Bronchial epithelial cell (primary cell): ENCODE measurements around the gene CGB5. TPM values are rescaled to one million over a fixed set of nuclear protein-coding genes. Genes with fewer than 3 reads are reported as not detected.

Experiments
- DNase-seq: peaks from one replicate; pipeline ENCODE4 v3.0.0-alpha.2; 2010; ENCODE audit warnings: low read depth
- FAIRE-seq: peaks from 2 replicates; lab custom pipeline; 2011; peaks lifted over from hg19 to GRCh38; lab: Jason Lieb, UNC
- H3K27me3 ChIP-seq: 2 replicates; pipeline ENCODE4 v1.5.1; 2011; ENCODE audit warnings: low read length; ENCODE audit not compliant: control insufficient read depth, insufficient read depth
- H3K36me3 ChIP-seq: 2 replicates; pipeline ENCODE4 v1.5.1; 2011; ENCODE audit warnings: low read length; ENCODE audit not compliant: control insufficient read depth, insufficient read depth
- H3K4me3 ChIP-seq: 2 replicates; pipeline ENCODE4 v1.5.1; 2011; ENCODE audit warnings: mild to moderate bottlenecking, low read depth, low read length, control low read depth
- total RNA-seq: library from RNA; depleted of rRNA; stranded (reverse); fragments of >200 nt; gene quantifications from 2 replicates; pipeline ENCODE4 v1.2.1, GENCODE V29; 2014
- TF ChIP-seq, protein P1 (sequence below): IDR thresholded peaks from 2 replicates; pipeline ENCODE4 v1.5.1; 2011; ENCODE audit warnings: mild to moderate bottlenecking, moderate library complexity, low read length, control low read depth, inconsistent platforms; ENCODE audit not compliant: insufficient read depth, severe bottlenecking

CGB5 gene
- total RNA-seq, 1 donor from 2014 or later: 0.26 TPM

DNA sequence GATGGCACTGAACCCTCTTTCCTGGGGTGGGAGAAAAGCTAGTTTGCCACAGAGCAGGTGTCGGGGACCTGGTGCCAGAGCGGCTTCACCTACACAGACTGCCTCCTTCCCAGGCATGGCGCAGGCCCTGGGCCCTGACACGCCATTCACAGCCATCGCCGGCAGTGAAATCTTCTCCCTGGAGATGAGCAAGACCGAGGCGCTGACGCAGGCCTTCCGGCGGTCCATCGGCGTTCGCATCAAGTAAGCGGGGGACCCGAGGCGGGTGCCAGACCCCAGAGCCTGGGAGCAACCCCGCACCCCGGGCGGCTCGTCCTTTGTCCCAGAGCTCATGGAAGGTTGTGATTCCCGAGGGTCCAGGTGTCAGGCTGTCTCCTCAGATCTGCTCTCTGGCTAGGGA, 36.7 kb upstream of the CGB5 start:
- no peaks in the 10 kb centered on the region for H3K27me3 ChIP-seq
- H3K4me3 ChIP-seq: no peak overlapping the region
- peaks cover 38% of the 10 kb centered on the region for H3K36me3 ChIP-seq
- FAIRE-seq (no peak), DNase-seq (no peak)
- TF ChIP-seq, protein P1, sequence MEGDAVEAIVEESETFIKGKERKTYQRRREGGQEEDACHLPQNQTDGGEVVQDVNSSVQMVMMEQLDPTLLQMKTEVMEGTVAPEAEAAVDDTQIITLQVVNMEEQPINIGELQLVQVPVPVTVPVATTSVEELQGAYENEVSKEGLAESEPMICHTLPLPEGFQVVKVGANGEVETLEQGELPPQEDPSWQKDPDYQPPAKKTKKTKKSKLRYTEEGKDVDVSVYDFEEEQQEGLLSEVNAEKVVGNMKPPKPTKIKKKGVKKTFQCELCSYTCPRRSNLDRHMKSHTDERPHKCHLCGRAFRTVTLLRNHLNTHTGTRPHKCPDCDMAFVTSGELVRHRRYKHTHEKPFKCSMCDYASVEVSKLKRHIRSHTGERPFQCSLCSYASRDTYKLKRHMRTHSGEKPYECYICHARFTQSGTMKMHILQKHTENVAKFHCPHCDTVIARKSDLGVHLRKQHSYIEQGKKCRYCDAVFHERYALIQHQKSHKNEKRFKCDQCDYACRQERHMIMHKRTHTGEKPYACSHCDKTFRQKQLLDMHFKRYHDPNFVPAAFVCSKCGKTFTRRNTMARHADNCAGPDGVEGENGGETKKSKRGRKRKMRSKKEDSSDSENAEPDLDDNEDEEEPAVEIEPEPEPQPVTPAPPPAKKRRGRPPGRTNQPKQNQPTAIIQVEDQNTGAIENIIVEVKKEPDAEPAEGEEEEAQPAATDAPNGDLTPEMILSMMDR: no peak

DNA sequence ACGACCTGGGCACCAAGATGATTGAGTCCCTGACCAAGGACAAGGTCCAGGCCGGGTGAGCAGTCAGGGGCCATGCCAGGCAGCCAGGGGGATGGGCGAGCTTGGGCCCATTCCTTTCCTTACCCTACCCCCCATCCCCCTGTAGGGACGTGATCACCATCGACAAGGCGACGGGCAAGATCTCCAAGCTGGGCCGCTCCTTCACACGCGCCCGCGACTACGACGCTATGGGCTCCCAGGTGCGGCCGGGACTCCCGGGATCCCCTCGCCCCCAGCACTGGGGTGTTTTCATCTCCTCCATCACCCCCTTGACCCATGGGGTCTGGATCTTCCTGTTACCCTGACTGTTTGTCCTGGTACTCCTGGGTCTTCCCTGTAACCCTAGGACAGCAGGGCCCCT, 33.8 kb upstream of the CGB5 start:
- FAIRE-seq (no peak), DNase-seq (no peak)
- Histone ChIP-seq H3K36me3 (peaks cover 28% of the 10 kb centered on the region), H3K4me3 (no peak overlapping the region), H3K27me3 (no peaks in the 10 kb centered on the region)
- TF ChIP-seq, protein P1: no peak

DNA sequence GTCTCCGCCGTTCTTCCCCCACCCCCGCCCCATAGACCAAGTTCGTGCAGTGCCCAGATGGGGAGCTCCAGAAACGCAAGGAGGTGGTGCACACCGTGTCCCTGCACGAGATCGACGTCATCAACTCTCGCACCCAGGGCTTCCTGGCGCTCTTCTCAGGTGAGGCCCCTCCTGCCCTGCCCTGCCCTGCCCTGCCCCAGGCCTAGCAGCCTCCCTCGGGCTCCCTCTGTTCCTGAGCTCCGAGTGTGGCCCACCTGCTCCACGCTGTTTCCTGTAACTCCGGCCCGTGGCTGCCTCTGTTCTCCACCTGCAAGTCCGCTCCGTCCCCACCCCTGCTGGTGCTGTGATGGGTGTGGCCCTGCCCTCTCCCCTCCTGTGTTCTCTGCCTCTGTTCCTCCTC, 33.2 kb upstream of the CGB5 start:
- no peak overlapping the region for H3K4me3 ChIP-seq
- H3K27me3 ChIP-seq: no peaks in the 10 kb centered on the region
- H3K36me3 ChIP-seq: peaks cover 24% of the 10 kb centered on the region
- no peak for DNase-seq
- FAIRE-seq: no peak
- TF ChIP-seq, protein P1: no peak

DNA sequence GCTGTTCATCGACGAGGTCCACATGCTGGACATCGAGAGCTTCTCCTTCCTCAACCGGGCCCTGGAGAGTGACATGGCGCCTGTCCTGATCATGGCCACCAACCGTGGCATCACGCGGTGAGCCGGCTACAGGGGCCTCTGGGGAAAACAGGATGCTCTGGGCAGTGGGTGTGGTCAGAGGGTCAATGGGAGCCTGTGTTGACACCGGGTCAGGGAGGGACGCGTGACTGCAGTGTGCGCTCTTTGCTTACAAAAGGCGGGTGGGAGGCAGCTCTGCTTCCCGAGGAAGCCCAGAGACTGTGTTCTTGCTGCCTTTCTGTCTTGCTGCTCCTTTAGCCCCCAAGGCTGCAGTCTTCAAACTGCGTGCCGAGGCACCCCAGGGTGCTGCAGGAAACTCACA, 32.5 kb upstream of the CGB5 start:
- H3K36me3 ChIP-seq: peaks cover 23% of the 10 kb centered on the region
- DNase-seq: no peak
- no peak for FAIRE-seq
- H3K27me3 ChIP-seq: no peaks in the 10 kb centered on the region
- H3K4me3 ChIP-seq: no peak overlapping the region
- TF ChIP-seq, protein P1: no peak

DNA sequence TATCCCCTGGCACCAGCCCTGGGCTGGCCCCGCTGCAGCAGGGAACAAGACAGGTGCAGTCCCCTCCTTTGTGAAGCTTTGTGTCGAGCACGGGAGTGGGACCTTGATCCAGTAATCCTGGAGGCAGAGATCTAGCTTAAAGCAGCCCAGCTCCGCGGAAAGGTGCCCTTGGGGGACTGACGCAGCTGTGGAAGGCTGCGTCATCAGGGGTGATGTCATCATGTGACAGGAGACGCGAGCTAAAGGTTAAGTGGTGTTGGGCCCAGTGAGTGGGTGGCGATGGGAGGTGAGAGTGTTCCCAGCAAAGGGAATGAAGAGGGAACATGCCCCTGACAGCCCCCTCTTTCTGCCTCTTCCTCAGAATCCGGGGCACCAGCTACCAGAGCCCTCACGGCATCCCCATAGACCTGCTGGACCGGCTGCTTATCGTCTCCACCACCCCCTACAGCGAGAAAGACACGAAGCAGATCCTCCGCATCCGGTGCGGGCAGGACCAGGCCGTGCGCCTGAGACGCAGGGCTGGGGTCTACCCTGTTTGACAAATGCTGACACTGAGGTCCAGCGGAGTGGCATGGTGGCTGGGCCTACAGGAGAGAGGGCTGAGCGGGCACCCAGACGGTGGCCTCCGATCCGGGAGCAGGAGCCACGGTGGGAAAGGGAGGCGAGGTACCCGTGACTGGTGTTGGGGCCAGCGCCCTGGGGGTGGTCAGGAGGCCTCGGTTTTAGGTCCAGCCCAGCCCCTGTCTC, 29.4 kb upstream of the CGB5 start:
- FAIRE-seq: no peak
- peaks cover 17% of the 10 kb centered on the region for H3K36me3 ChIP-seq
- TF ChIP-seq, protein P1: no peak
- no peak for DNase-seq
- no peaks in the 10 kb centered on the region for H3K27me3 ChIP-seq
- no peak overlapping the region for H3K4me3 ChIP-seq

DNA sequence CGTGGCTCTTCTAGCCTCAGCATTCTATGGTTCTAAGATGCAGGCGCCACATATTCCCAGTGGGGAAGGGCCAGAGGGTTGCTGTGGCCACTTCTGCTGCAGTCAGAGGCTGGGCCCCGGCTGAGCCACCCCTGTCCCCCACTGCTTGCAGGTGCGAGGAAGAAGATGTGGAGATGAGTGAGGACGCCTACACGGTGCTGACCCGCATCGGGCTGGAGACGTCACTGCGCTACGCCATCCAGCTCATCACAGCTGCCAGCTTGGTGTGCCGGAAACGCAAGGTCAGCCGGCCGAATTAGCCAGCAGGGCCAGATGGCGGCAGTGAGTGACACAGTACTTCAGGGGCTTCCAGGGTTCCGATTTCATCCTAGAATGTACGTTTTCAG, 28.8 kb upstream of the CGB5 start:
- Histone ChIP-seq H3K27me3 (no peaks in the 10 kb centered on the region), H3K36me3 (peaks cover 13% of the 10 kb centered on the region), H3K4me3 (no peak overlapping the region)
- FAIRE-seq (no peak), DNase-seq (no peak)
- TF ChIP-seq, protein P1: no peak
